OCI-LY7 (cell line): ENCODE results near the gene SCGB1C2. TPM values are rescaled to one million over a fixed set of nuclear protein-coding genes. Genes with fewer than 3 reads are reported as not detected.

ENCODE experiments used
- BruUV-seq: library from RNA; stranded (reverse); fragments of 400-500 nt; replicated peaks from 2 replicates; lab custom pipeline; 2021; lab: Mats Ljungman, UMichigan
- CTCF ChIA-PET: fragments of 300-600 bp; sonication (Branson Sonifier 250); formaldehyde crosslinking; loops from one replicate; lab custom pipeline; 2022; ENCODE audit warnings: antibody characterized with exemption; ENCODE audit not compliant: unreplicated experiment; lab: Charles Lee
- POLR2A ChIA-PET: fragments of 300-600 bp; sonication (Branson Sonifier 250); formaldehyde crosslinking; loops from one replicate; lab custom pipeline; 2022; ENCODE audit warnings: antibody characterized with exemption; lab: Charles Lee
- DNase-seq: peaks from one replicate; pipeline ENCODE4 v3.0.0-alpha.2; 2015; ENCODE audit warnings: low spot score
- H2AFZ ChIP-seq: fragments of 200-600 bp; sonication (generic), shearing (Covaris generic); 2 replicates; pipeline ENCODE4 v1.6.1; 2014; ENCODE audit warnings: mild to moderate bottlenecking, antibody characterized with exemption, low read length, moderate library complexity
- H3K27ac ChIP-seq: fragments of 200-600 bp; sonication (generic); 2 replicates; pipeline ENCODE4 v1.5.1; 2014; ENCODE audit warnings: mixed run types, low read depth, mild to moderate bottlenecking, moderate library complexity, low read length, inconsistent platforms; ENCODE audit not compliant: poor library complexity, severe bottlenecking
- H3K36me3 ChIP-seq: fragments of 200-600 bp; sonication (generic); 2 replicates; pipeline ENCODE4 v1.6.1; 2014; ENCODE audit warnings: mild to moderate bottlenecking, antibody characterized with exemption, low read length, moderate library complexity, mixed read lengths; ENCODE audit not compliant: insufficient read depth
- H3K4me1 ChIP-seq: fragments of 200-600 bp; sonication (generic); 2 replicates; pipeline ENCODE4 v1.5.1; 2014; ENCODE audit warnings: mild to moderate bottlenecking, low read length; ENCODE audit not compliant: insufficient read depth, poor library complexity, severe bottlenecking
- H3K4me2 ChIP-seq: fragments of 200-600 bp; sonication (generic); 2 replicates; pipeline ENCODE4 v1.6.1; 2014; ENCODE audit warnings: mild to moderate bottlenecking, low read length
- H3K4me3 ChIP-seq: fragments of 200-600 bp; sonication (generic); 2 replicates; pipeline ENCODE4 v1.5.1; 2014; ENCODE audit warnings: mild to moderate bottlenecking, low read depth, low read length; ENCODE audit not compliant: poor library complexity, severe bottlenecking
- H3K79me2 ChIP-seq: fragments of 200-600 bp; sonication (generic); 2 replicates; pipeline ENCODE4 v1.6.1; 2016; ENCODE audit warnings: low read depth, mild to moderate bottlenecking, low read length, moderate library complexity, mixed read lengths; ENCODE audit not compliant: insufficient read depth
- H3K9me2 ChIP-seq: fragments of 200-600 bp; sonication (generic); 2 replicates; pipeline ENCODE4 v1.6.1; 2016; ENCODE audit warnings: mild to moderate bottlenecking, low read length, mixed read lengths; ENCODE audit not compliant: insufficient read depth
- H3K9me3 ChIP-seq: fragments of 200-600 bp; sonication (generic); 2 replicates; pipeline ENCODE4 v1.6.1; 2014; ENCODE audit warnings: mild to moderate bottlenecking, mixed run types, low read length, mixed read lengths
- H4K20me1 ChIP-seq: fragments of 200-600 bp; sonication (generic); 2 replicates; pipeline ENCODE4 v1.6.1; 2014; ENCODE audit warnings: mild to moderate bottlenecking, antibody characterized with exemption, low read length, moderate library complexity, mixed read lengths; ENCODE audit not compliant: insufficient read depth
- CTCF ChIP-seq: fragments of 200-600 bp; sonication (generic); conservative IDR thresholded peaks from 2 replicates; pipeline ENCODE4 v1.5.1; 2014; ENCODE audit warnings: mild to moderate bottlenecking, antibody characterized with exemption, low read length, moderate library complexity, mixed read lengths
- EZH2phosphoT487 ChIP-seq: fragments of 200-600 bp; sonication (generic); IDR thresholded peaks from 2 replicates; pipeline ENCODE4 v1.6.1; 2018; ENCODE audit warnings: low read depth, borderline replicate concordance, mild to moderate bottlenecking, mixed run types, antibody characterized with exemption, low read length, moderate library complexity, mixed read lengths
- intact Hi-C: fragments of 100-400 bp; cut with micrococcal nuclease; formaldehyde crosslinking; loops from one replicate; pipeline ENCODE4 v1.10.0; 2022; ENCODE audit not compliant: unreplicated experiment
- total RNA-seq, 2 experiments: library from RNA; depleted of rRNA in 1 of 2; stranded (reverse); fragments of >200 nt in 1 of 2; shearing (Covaris generic) in 1 of 2; gene quantifications; 2 replicates each; pipeline ENCODE4 v1.2.3, GENCODE V29; 2014 to 2022

SCGB1C2 gene
- total RNA-seq, 2 experiments from 2014 or later = not detected

GRCh38 chr17:181245-182049 is 44.1 kb downstream of the SCGB1C2 start, which contains the start of gene DOC2B:
DOC2B (minus strand) TSS chr17:181650; CDS start chr17:181479, 171 bp downstream.
- TF ChIP-seq EZH2phosphoT487 (no peak), CTCF (no peak)
- CTCF ChIA-PET = no interaction called here
- Histone ChIP-seq H3K79me2 (no peaks in the 10 kb centered on the region), H3K27ac (no peak within 1 kb of the TSS), H4K20me1 (no peaks in the 10 kb centered on the region), H3K9me3 (no peaks in the 10 kb centered on the region), H3K4me1 (no peaks in the 10 kb centered on the region), H3K9me2 (no peaks in the 10 kb centered on the region), H3K36me3 (no peaks in the 10 kb centered on the region), H2AFZ (no peak within 1 kb of the TSS), H3K4me2 (no peak within 1 kb of the TSS), H3K4me3 (no peak within 1 kb of the TSS)
- POLR2A ChIA-PET = no interaction called here
- DNase-seq = no peak
- intact Hi-C loops = no loop called here
- no TSS peak for BruUV-seq

- BruUV-seq = no TSS peak
- no peak overlapping the region for H2AFZ ChIP-seq
- no peaks in the 10 kb centered on the region for H4K20me1 ChIP-seq
- intact Hi-C loops = no loop called here
- no peak for DNase-seq
- H3K4me2 ChIP-seq = no peak overlapping the region
- ChIA-PET CTCF (no interaction called here), POLR2A (no interaction called here)
- no peaks in the 10 kb centered on the region for H3K36me3 ChIP-seq
- no peak overlapping the region for H3K4me3 ChIP-seq
- TF ChIP-seq EZH2phosphoT487 (no peak), CTCF (no peak)
- H3K9me2 ChIP-seq = no peaks in the 10 kb centered on the region
- no peaks in the 10 kb centered on the region for H3K4me1 ChIP-seq
- no peaks in the 10 kb centered on the region for H3K9me3 ChIP-seq
- H3K79me2 ChIP-seq = no peaks in the 10 kb centered on the region
- H3K27ac ChIP-seq = no peak overlapping the region
These were observed 44.8 kb downstream of the SCGB1C2 start for GRCh38 chr17:182050-182751.

- ChIA-PET POLR2A (no interaction called here), CTCF (no interaction called here)
- Histone ChIP-seq H3K9me3 (no peaks in the 10 kb centered on the region), H3K27ac (no peak overlapping the region), H3K79me2 (no peaks in the 10 kb centered on the region), H3K4me1 (no peaks in the 10 kb centered on the region), H3K36me3 (no peaks in the 10 kb centered on the region), H3K4me3 (no peak overlapping the region), H4K20me1 (no peaks in the 10 kb centered on the region), H3K4me2 (no peak overlapping the region), H2AFZ (no peak overlapping the region), H3K9me2 (no peaks in the 10 kb centered on the region)
- intact Hi-C loops = no loop called here
- TF ChIP-seq EZH2phosphoT487 (no peak), CTCF (no peak)
- no TSS peak for BruUV-seq
- DNase-seq = no peak
These were observed 45.7 kb downstream of the SCGB1C2 start for GRCh38 chr17:183021-183420.
